ENCODE results near the gene RABL6. TPM values are rescaled to one million over a fixed set of nuclear protein-coding genes. Genes with fewer than 3 reads are reported as not detected.
A peak's percentile ranks its signal among the peaks of the same experiment; 100 is the strongest.
"Not testable (repeated sequence)": the region's sequence is repeated elsewhere in the genome, so short reads cannot be mapped to it uniquely, and the experiment has no call there.

RABL6 gene
- total RNA-seq, 1 donor from 2014 or later, result 109 TPM

GRCh38 chr9:136793086-136793946 lies 14.4 kb upstream of the RABL6 start:
- H3K27me3 Mint-ChIP-seq (ENCODE audit: insufficient read depth), result peaks cover 6% of the 10 kb centered on the region
- H3K4me1 Mint-ChIP-seq (ENCODE audit: low read depth), result peaks cover 21% of the 10 kb centered on the region
- intact Hi-C loops (cut with micrococcal nuclease), result loop anchor here (5.0 kb wide), 2 partner anchors 246 to 759 kb away; partner anchors contain the start of genes MRPL41, NOTCH1 and PNPLA7
- H3K27ac Mint-ChIP-seq, result no peak overlapping the region
- no peak for DNase-seq (ENCODE audit: low spot score)
- H3K36me3 Mint-ChIP-seq (ENCODE audit: low read depth), result no peaks in the 10 kb centered on the region
- no peaks in the 10 kb centered on the region for H3K9me3 Mint-ChIP-seq
- H3K4me3 Mint-ChIP-seq, result peak overlapping the region; percentile 68

GRCh38 chr9:136794281-136794999 lies 13.3 kb upstream of the RABL6 start:
- Mint-ChIP-seq H3K9me3 (no peaks in the 10 kb centered on the region), H3K4me3 (no peak overlapping the region), H3K27me3 (ENCODE audit: insufficient read depth) (peaks cover 8% of the 10 kb centered on the region), H3K27ac (no peak overlapping the region), H3K36me3 (ENCODE audit: low read depth) (no peaks in the 10 kb centered on the region), H3K4me1 (ENCODE audit: low read depth) (peaks cover 16% of the 10 kb centered on the region)
- intact Hi-C loops (cut with micrococcal nuclease), result loop anchor here (5.0 kb wide), 2 partner anchors 247 to 758 kb away; partner anchors contain the start of genes MRPL41, NOTCH1 and PNPLA7
- no peak for DNase-seq (ENCODE audit: low spot score)

- intact Hi-C loops (cut with micrococcal nuclease), result loop anchor here (5.0 kb wide), 2 partner anchors 248 to 757 kb away; partner anchors contain the start of genes MRPL41, NOTCH1 and PNPLA7
- DNase-seq (ENCODE audit: low spot score), result no peak
- H3K4me1 Mint-ChIP-seq (ENCODE audit: low read depth), result peaks cover 16% of the 10 kb centered on the region
- H3K27ac Mint-ChIP-seq, result no peak overlapping the region
- no peaks in the 10 kb centered on the region for H3K36me3 Mint-ChIP-seq (ENCODE audit: low read depth)
- no peak overlapping the region for H3K4me3 Mint-ChIP-seq
- H3K27me3 Mint-ChIP-seq (ENCODE audit: insufficient read depth), result peaks cover 10% of the 10 kb centered on the region
- no peaks in the 10 kb centered on the region for H3K9me3 Mint-ChIP-seq
Measured at GRCh38 chr9:136795000-136795348, 12.8 kb upstream of the RABL6 start.

GRCh38 chr9:136796238-136796774 lies 11.4 kb upstream of the RABL6 start, which contains the start of gene CCDC183:
Gene CCDC183 (plus strand): TSS chr9:136796338. CDS start chr9:136796398, 60 bp downstream.
- no peak within 1 kb of the TSS for H3K4me3 Mint-ChIP-seq
- H3K9me3 Mint-ChIP-seq, result no peaks in the 10 kb centered on the region
- no peak for DNase-seq (ENCODE audit: low spot score)
- H3K4me1 Mint-ChIP-seq (ENCODE audit: low read depth), result peaks cover 23% of the 10 kb centered on the region
- intact Hi-C loops (cut with micrococcal nuclease), result no loop called here
- H3K27ac Mint-ChIP-seq, result no peak within 1 kb of the TSS
- H3K27me3 Mint-ChIP-seq (ENCODE audit: insufficient read depth), result peaks cover 19% of the 10 kb centered on the region
- H3K36me3 Mint-ChIP-seq (ENCODE audit: low read depth), result no peaks in the 10 kb centered on the region

- H3K4me3 Mint-ChIP-seq; H3K9me3 Mint-ChIP-seq; intact Hi-C loops (cut with micrococcal nuclease); H3K27ac Mint-ChIP-seq; H3K36me3 Mint-ChIP-seq (ENCODE audit: low read depth); DNase-seq (ENCODE audit: low spot score): not testable (repeated sequence)
- peaks cover 21% of the 10 kb centered on the region for H3K27me3 Mint-ChIP-seq (ENCODE audit: insufficient read depth)
- peaks cover 22% of the 10 kb centered on the region for H3K4me1 Mint-ChIP-seq (ENCODE audit: low read depth)
Measured at GRCh38 chr9:136796775-136797347, 10.9 kb upstream of the RABL6 start.

GRCh38 chr9:136798708-136799078 lies 9.1 kb upstream of the RABL6 start:
- Mint-ChIP-seq H3K9me3 (no peaks in the 10 kb centered on the region), H3K27ac (no peak overlapping the region), H3K4me3 (no peak overlapping the region), H3K27me3 (ENCODE audit: insufficient read depth) (peaks cover 21% of the 10 kb centered on the region), H3K36me3 (ENCODE audit: low read depth) (no peaks in the 10 kb centered on the region), H3K4me1 (ENCODE audit: low read depth) (peaks cover 10% of the 10 kb centered on the region)
- intact Hi-C loops (cut with micrococcal nuclease), result no loop called here
- DNase-seq (ENCODE audit: low spot score), result no peak

- Mint-ChIP-seq H3K4me3 (no peak overlapping the region), H3K4me1 (ENCODE audit: low read depth) (peaks cover 10% of the 10 kb centered on the region), H3K27ac (no peak overlapping the region), H3K9me3 (no peaks in the 10 kb centered on the region), H3K27me3 (ENCODE audit: insufficient read depth) (peaks cover 23% of the 10 kb centered on the region), H3K36me3 (ENCODE audit: low read depth) (peaks cover 4% of the 10 kb centered on the region)
- DNase-seq (ENCODE audit: low spot score), result no peak
- intact Hi-C loops (cut with micrococcal nuclease), result no loop called here
Measured at GRCh38 chr9:136799079-136799853, 8.5 kb upstream of the RABL6 start.

- peak; percentile 61 for DNase-seq (ENCODE audit: low spot score)
- Mint-ChIP-seq H3K36me3 (ENCODE audit: low read depth) (peaks cover 4% of the 10 kb centered on the region), H3K4me3 (peak overlapping the region; percentile 80), H3K9me3 (no peaks in the 10 kb centered on the region), H3K4me1 (ENCODE audit: low read depth) (peaks cover 10% of the 10 kb centered on the region), H3K27ac (peak overlapping the region; percentile 29), H3K27me3 (ENCODE audit: insufficient read depth) (peaks cover 23% of the 10 kb centered on the region)
- intact Hi-C loops (cut with micrococcal nuclease), result loop anchor here (1.0 to 10.0 kb wide), 4 partner anchors 9 to 655 kb away; partner anchors contain the start of genes NSMF, PAXX, QSOX2 and TMEM141
Measured at GRCh38 chr9:136799854-136800657, 7.7 kb upstream of the RABL6 start.

- no peaks in the 10 kb centered on the region for H3K9me3 Mint-ChIP-seq
- H3K4me3 Mint-ChIP-seq, result no peak overlapping the region
- peaks cover 18% of the 10 kb centered on the region for H3K27me3 Mint-ChIP-seq (ENCODE audit: insufficient read depth)
- H3K36me3 Mint-ChIP-seq (ENCODE audit: low read depth), result peaks cover 4% of the 10 kb centered on the region
- no peak overlapping the region for H3K27ac Mint-ChIP-seq
- intact Hi-C loops (cut with micrococcal nuclease), result loop anchor here (10.0 kb wide), 2 partner anchors 558 to 652 kb away; partner anchors contain the start of genes NSMF and QSOX2
- no peak for DNase-seq (ENCODE audit: low spot score)
- peaks cover 10% of the 10 kb centered on the region for H3K4me1 Mint-ChIP-seq (ENCODE audit: low read depth)
Measured at GRCh38 chr9:136802321-136802720, 5.4 kb upstream of the RABL6 start.

- H3K27ac Mint-ChIP-seq; H3K9me3 Mint-ChIP-seq; H3K36me3 Mint-ChIP-seq (ENCODE audit: low read depth); DNase-seq (ENCODE audit: low spot score); H3K4me3 Mint-ChIP-seq: not testable (repeated sequence)
- peaks cover 10% of the 10 kb centered on the region for H3K4me1 Mint-ChIP-seq (ENCODE audit: low read depth)
- peaks cover 19% of the 10 kb centered on the region for H3K27me3 Mint-ChIP-seq (ENCODE audit: insufficient read depth)
- intact Hi-C loops (cut with micrococcal nuclease), result loop anchor here (10.0 kb wide), 2 partner anchors 558 to 652 kb away; partner anchors contain the start of genes NSMF and QSOX2
Measured at GRCh38 chr9:136803009-136803550, 4.7 kb upstream of the RABL6 start.
